Occipital lobe (tissue), 2 donors: ENCODE measurements around the gene CLEC4A. TPM values are rescaled to one million over a fixed set of nuclear protein-coding genes. Genes with fewer than 3 reads are reported as not detected.
A peak's percentile ranks its signal among the peaks of the same experiment; 100 is the strongest.
"Not testable (repeated sequence)": the region's sequence is repeated elsewhere in the genome, so short reads cannot be mapped to it uniquely, and the experiment has no call there.

Experiments used
- DNase-seq: peaks from one replicate; lab custom pipeline; 2025; lab: John Stamatoyannopoulos, UW
- total RNA-seq: library from RNA; depleted of rRNA; stranded (reverse); fragments of >200 nt; gene quantifications from one replicate; pipeline ENCODE4 v1.2.3, GENCODE V29; 2014

The CLEC4A gene
- 0.31 TPM for total RNA-seq

GRCh38 chr12:8123124-8123912, at the start of gene CLEC4A:
Gene CLEC4A, plus strand, starts transcription at chr12:8123617. Its CDS starts 262 bp downstream, at chr12:8123879.
- DNase-seq: no peak

- DNase-seq: no peak
These were observed 47.5 kb upstream of the CLEC4A start for GRCh38 chr12:8075935-8076334.

GRCh38 chr12:8076366-8076765, 47.1 kb upstream of the CLEC4A start:
- no peak for DNase-seq

GRCh38 chr12:8077207-8077606, 46.2 kb upstream of the CLEC4A start:
- DNase-seq: no peak

- DNase-seq: no peak
These were observed 45.0 kb upstream of the CLEC4A start for GRCh38 chr12:8078398-8078797.

GRCh38 chr12:8078916-8079315, 44.5 kb upstream of the CLEC4A start:
- no peak for DNase-seq

- no peak for DNase-seq
These were observed 43.3 kb upstream of the CLEC4A start for GRCh38 chr12:8080120-8080519.

- DNase-seq: peak; percentile 8
These were observed 42.0 kb upstream of the CLEC4A start for GRCh38 chr12:8081251-8081920.

GRCh38 chr12:8082808-8083100, 40.7 kb upstream of the CLEC4A start:
- no peak for DNase-seq

GRCh38 chr12:8084351-8084750, 39.1 kb upstream of the CLEC4A start:
- DNase-seq: not testable (repeated sequence)

- no peak for DNase-seq
These were observed 35.8 kb upstream of the CLEC4A start for GRCh38 chr12:8087666-8088065.

- no peak for DNase-seq
These were observed 34.8 kb upstream of the CLEC4A start for GRCh38 chr12:8088574-8088973.

GRCh38 chr12:8089277-8089676, 34.1 kb upstream of the CLEC4A start:
- not testable (repeated sequence) for DNase-seq

GRCh38 chr12:8089716-8090115, 33.7 kb upstream of the CLEC4A start:
- no peak for DNase-seq

- DNase-seq: no peak
These were observed 30.1 kb upstream of the CLEC4A start for GRCh38 chr12:8093291-8093690.

- DNase-seq: no peak
These were observed 27.0 kb upstream of the CLEC4A start for GRCh38 chr12:8096281-8096915.

- no peak for DNase-seq
These were observed 24.2 kb upstream of the CLEC4A start for GRCh38 chr12:8099235-8099634.

GRCh38 chr12:8108808-8109398, 14.5 kb upstream of the CLEC4A start:
- peak; percentile 14 for DNase-seq

- not testable (repeated sequence) for DNase-seq
These were observed 10.3 kb upstream of the CLEC4A start for GRCh38 chr12:8113117-8113516.

- no peak for DNase-seq
These were observed 3.2 kb upstream of the CLEC4A start for GRCh38 chr12:8120072-8120713.

- no peak for DNase-seq
These were observed 3.7 kb downstream of the CLEC4A start for GRCh38 chr12:8127138-8127537.
